ENCODE results near the gene FAM131B.

FAM131B gene

GRCh38 chr7:143376396-143376795, 13.9 kb upstream of the FAM131B start:
- Histone ChIP-seq H3K4me2 (ENCODE audit: insufficient read depth, low read length) (no peak overlapping the region), H3K79me2 (ENCODE audit: insufficient read depth, low read length) (no peaks in the 10 kb centered on the region), H4K20me1 (ENCODE audit: insufficient read depth, low read length) (no peaks in the 10 kb centered on the region), H2AFZ (ENCODE audit: low read depth, low read length) (0 out of 2 replicates have a peak overlapping the region, but pooled peaks have one; percentile 19), H3K27ac (ENCODE audit: low read length) (peak overlapping the region; percentile 66), H3K9me3 (ENCODE audit: insufficient read depth, low read length, severe bottlenecking) (no peaks in the 10 kb centered on the region), H3K27me3 (ENCODE audit: insufficient read depth, low read length, poor library complexity) (no peaks in the 10 kb centered on the region), H3K36me3 (ENCODE audit: insufficient read depth, low read length) (no peaks in the 10 kb centered on the region), H3K4me3 (ENCODE audit: low read depth in 1 of 2, low read length in 2 of 2) (no peak overlapping the region), H3K4me1 (ENCODE audit: insufficient read depth, low read length) (peaks cover 53% of the 10 kb centered on the region), H3K9ac (ENCODE audit: low read depth, low read length) (no peak overlapping the region)
- TF ChIP-seq CTCF (IDR thresholded peaks at IDR 0.05; ENCODE audit: borderline replicate concordance, extremely low read depth, low read length, poor library complexity, severe bottlenecking) (no peak), EZH2 (IDR thresholded peaks at IDR 0.05; ENCODE audit: borderline replicate concordance, low read depth, low read length, severe bottlenecking) (no peak)
- DNase-seq (no peak), ATAC-seq (ENCODE audit: insufficient read depth, low read depth) (no peak)

- Histone ChIP-seq H2AFZ (ENCODE audit: low read depth, low read length) (peak overlapping the region; percentile 59), H3K9me3 (ENCODE audit: insufficient read depth, low read length, severe bottlenecking) (no peaks in the 10 kb centered on the region), H3K36me3 (ENCODE audit: insufficient read depth, low read length) (no peaks in the 10 kb centered on the region), H3K4me2 (ENCODE audit: insufficient read depth, low read length) (peak overlapping the region; percentile 42), H3K27me3 (ENCODE audit: insufficient read depth, low read length, poor library complexity) (no peaks in the 10 kb centered on the region), H3K4me1 (ENCODE audit: insufficient read depth, low read length) (peaks cover 49% of the 10 kb centered on the region), H3K27ac (ENCODE audit: low read length) (peak overlapping the region; percentile 66), H4K20me1 (ENCODE audit: insufficient read depth, low read length) (no peaks in the 10 kb centered on the region), H3K79me2 (ENCODE audit: insufficient read depth, low read length) (no peaks in the 10 kb centered on the region), H3K9ac (ENCODE audit: low read depth, low read length) (peak overlapping the region; percentile 22; the same call in 1 of the 2 replicates), H3K4me3 (ENCODE audit: low read depth in 1 of 2, low read length in 2 of 2) (0 out of 4 replicates have a peak overlapping the region, but pooled peaks of 1 of the 2 experiments have one; percentile 11)
- ATAC-seq (ENCODE audit: insufficient read depth, low read depth) (peak; percentile 86), DNase-seq (peak; percentile 72)
- no peak for TF ChIP-seq EZH2 (IDR thresholded peaks at IDR 0.05; ENCODE audit: borderline replicate concordance, low read depth, low read length, severe bottlenecking)
- TF ChIP-seq CTCF (IDR thresholded peaks at IDR 0.05; ENCODE audit: borderline replicate concordance, extremely low read depth, low read length, poor library complexity, severe bottlenecking) = no peak
Observed at GRCh38 chr7:143375298-143376034, 13.0 kb upstream of the FAM131B start.

GRCh38 chr7:143374561-143374960, 12.0 kb upstream of the FAM131B start:
- no peak overlapping the region for H3K4me2 ChIP-seq (ENCODE audit: insufficient read depth, low read length)
- H3K4me1 ChIP-seq (ENCODE audit: insufficient read depth, low read length) = peaks cover 40% of the 10 kb centered on the region
- TF ChIP-seq EZH2 (IDR thresholded peaks at IDR 0.05; ENCODE audit: borderline replicate concordance, low read depth, low read length, severe bottlenecking) = no peak
- TF ChIP-seq CTCF (IDR thresholded peaks at IDR 0.05; ENCODE audit: borderline replicate concordance, extremely low read depth, low read length, poor library complexity, severe bottlenecking) = no peak
- H3K4me3 ChIP-seq (ENCODE audit: low read depth in 1 of 2, low read length in 2 of 2) = no peak overlapping the region
- H3K79me2 ChIP-seq (ENCODE audit: insufficient read depth, low read length) = no peaks in the 10 kb centered on the region
- H3K27ac ChIP-seq (ENCODE audit: low read length) = peak overlapping the region; percentile 66
- no peak overlapping the region for H3K9ac ChIP-seq (ENCODE audit: low read depth, low read length)
- no peaks in the 10 kb centered on the region for H3K27me3 ChIP-seq (ENCODE audit: insufficient read depth, low read length, poor library complexity)
- no peaks in the 10 kb centered on the region for H3K36me3 ChIP-seq (ENCODE audit: insufficient read depth, low read length)
- no peak overlapping the region for H2AFZ ChIP-seq (ENCODE audit: low read depth, low read length)
- H4K20me1 ChIP-seq (ENCODE audit: insufficient read depth, low read length) = no peaks in the 10 kb centered on the region
- no peak for DNase-seq
- H3K9me3 ChIP-seq (ENCODE audit: insufficient read depth, low read length, severe bottlenecking) = no peaks in the 10 kb centered on the region
- no peak for ATAC-seq (ENCODE audit: insufficient read depth, low read depth)

Measured in DND-41 (cell line).